Umbilical cord (tissue), 2 donors: ENCODE results near the gene THBS1. TPM values are rescaled to one million over a fixed set of nuclear protein-coding genes. Genes with fewer than 3 reads are reported as not detected.

Experiments
- DNase-seq: peaks from one replicate; pipeline ENCODE4 v3.0.0-alpha.2; 2015; ENCODE audit warnings: low spot score
- total RNA-seq: library from RNA; depleted of rRNA; stranded (reverse); fragments of >200 nt; gene quantifications from one replicate; pipeline ENCODE4 v1.2.3, GENCODE V29; 2014; ENCODE audit warnings: low replicate concordance; ENCODE audit not compliant: insufficient read depth

Gene THBS1
- total RNA-seq, 1 donor from 2014 or later: 1,162 TPM

- no peak for DNase-seq
These were observed 7.0 kb upstream of the THBS1 start for GRCh38 chr15:39573844-39574243.

GRCh38 chr15:39574427-39574826 lies 6.5 kb upstream of the THBS1 start:
- DNase-seq: no peak

GRCh38 chr15:39575180-39575579 lies 5.7 kb upstream of the THBS1 start:
- no peak for DNase-seq

GRCh38 chr15:39578851-39579486 lies 1.9 kb upstream of the THBS1 start:
- DNase-seq: no peak

GRCh38 chr15:39579487-39580116 lies 1.3 kb upstream of the THBS1 start:
- peak; percentile 78 for DNase-seq

GRCh38 chr15:39580117-39580484 lies 778 bp upstream of the THBS1 start:
- peak; percentile 95 for DNase-seq

- DNase-seq: no peak
These were observed 438 bp downstream of the THBS1 start for GRCh38 chr15:39581242-39581792.

- DNase-seq: peak; percentile 55
These were observed 960 bp downstream of the THBS1 start for GRCh38 chr15:39581793-39582285.

- DNase-seq: peak; percentile 42
These were observed 1.6 kb downstream of the THBS1 start for GRCh38 chr15:39582286-39582976.

GRCh38 chr15:39582977-39583595 lies 2.2 kb downstream of the THBS1 start:
- DNase-seq: no peak

- no peak for DNase-seq
These were observed 2.9 kb downstream of the THBS1 start for GRCh38 chr15:39583596-39584265.

GRCh38 chr15:39584266-39584659 lies 3.4 kb downstream of the THBS1 start:
- DNase-seq: no peak

GRCh38 chr15:39584662-39585388 lies 3.9 kb downstream of the THBS1 start:
- DNase-seq: no peak

- no peak for DNase-seq
These were observed 4.5 kb downstream of the THBS1 start for GRCh38 chr15:39585389-39585841.

- no peak for DNase-seq
These were observed 5.0 kb downstream of the THBS1 start for GRCh38 chr15:39585871-39586301.

GRCh38 chr15:39586387-39587095 lies 5.7 kb downstream of the THBS1 start:
- DNase-seq: no peak

- DNase-seq: no peak
These were observed 6.3 kb downstream of the THBS1 start for GRCh38 chr15:39587096-39587721.

GRCh38 chr15:39587731-39588530 lies 7.1 kb downstream of the THBS1 start:
- no peak for DNase-seq
